GM19463 (cell line): Measurements from ENCODE around the gene SDE2.
"Not testable (repeated sequence)": the region's sequence is repeated elsewhere in the genome, so short reads cannot be mapped to it uniquely, and the experiment has no call there.

Experiments used
- ATAC-seq: cut with Tn5 transposase; IDR thresholded peaks from one replicate; pipeline ENCODE4 v1.9.1; 2021; ENCODE audit warnings: mild to moderate bottlenecking, moderate library complexity; ENCODE audit not compliant: unreplicated experiment

SDE2 gene

GRCh38 chr1:226007126-226007892, 8.2 kb upstream of the SDE2 start:
- not testable (repeated sequence) for ATAC-seq

DNA sequence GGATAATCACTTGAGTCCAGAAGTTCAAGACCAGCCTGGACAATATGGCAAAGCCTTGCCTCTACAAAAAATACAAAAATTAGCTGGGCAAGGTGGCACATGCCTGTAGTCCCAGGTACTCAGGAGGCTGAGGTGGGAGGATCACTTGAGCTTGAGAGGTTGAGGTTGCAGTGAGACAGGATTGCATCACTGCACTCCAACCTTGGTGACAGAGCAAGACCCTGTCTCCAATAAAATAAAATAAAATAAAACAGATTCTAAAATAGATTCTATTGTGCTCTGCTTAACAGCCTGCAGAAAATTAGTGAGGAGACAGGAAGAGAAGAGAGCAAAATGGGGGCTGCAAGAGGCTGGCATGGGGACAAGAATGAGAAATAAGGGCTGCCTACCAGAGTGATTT, 7.5 kb upstream of the SDE2 start:
- no peak for ATAC-seq

DNA sequence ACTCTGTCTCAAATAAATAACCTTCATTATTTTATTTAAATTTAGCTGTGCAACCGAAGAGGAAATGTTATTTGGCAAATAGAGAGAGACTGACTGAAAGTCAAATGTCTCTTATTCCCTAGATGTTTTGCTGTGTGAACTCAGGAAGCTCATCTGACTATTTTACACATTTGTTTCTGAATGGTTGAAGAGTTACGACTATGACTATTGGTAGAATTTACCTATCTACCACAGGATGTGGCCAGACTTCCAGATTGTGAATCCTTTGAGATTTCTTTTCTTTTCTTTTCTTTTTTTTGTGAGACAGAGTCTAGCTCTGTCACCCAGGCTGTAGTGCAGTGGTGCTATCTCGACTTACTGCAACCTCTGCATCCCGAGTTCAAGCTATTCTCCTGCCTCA, 5.3 kb upstream of the SDE2 start:
- ATAC-seq = no peak

GRCh38 chr1:226003502-226004170, 4.5 kb upstream of the SDE2 start:
- no peak for ATAC-seq

DNA sequence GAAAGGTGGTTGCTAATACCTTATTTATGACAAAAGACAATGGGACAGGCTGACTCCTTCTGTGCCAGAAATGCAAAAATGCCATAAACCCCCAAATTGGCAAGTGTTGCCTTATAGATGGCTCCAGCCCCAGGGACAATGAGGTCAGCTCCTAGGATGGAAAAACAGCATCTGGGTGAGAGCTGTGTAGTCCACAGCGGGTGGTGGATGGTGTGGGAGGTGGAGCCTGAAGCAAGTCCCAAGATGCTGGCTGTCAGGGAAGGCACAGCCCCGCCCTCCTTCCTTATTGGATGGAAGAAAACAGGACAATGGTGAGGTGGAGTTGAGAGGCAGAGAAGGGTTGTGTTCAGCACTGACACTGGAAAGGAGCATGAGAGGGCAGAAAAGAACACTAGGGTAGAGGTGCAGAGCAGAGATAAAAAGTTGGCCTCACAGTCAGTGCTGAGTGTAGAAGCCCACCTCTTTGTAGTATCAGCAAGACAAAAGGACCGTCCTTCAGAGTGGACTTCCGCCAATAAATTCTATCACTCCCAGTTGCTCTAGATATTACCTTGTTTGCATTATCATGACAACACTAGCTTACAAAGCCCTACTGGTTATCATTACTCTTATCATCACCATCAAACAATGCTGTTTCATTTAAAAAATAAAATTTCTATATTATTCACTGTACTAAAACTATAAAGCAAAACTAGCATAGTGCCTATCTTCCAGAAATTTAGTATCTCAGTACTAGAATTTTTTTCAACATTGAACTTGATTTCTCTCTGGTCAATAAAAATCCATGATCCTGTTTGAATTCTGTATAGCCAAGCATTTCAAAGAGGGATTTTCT, 3.7 kb upstream of the SDE2 start:
- ATAC-seq = no peak

DNA sequence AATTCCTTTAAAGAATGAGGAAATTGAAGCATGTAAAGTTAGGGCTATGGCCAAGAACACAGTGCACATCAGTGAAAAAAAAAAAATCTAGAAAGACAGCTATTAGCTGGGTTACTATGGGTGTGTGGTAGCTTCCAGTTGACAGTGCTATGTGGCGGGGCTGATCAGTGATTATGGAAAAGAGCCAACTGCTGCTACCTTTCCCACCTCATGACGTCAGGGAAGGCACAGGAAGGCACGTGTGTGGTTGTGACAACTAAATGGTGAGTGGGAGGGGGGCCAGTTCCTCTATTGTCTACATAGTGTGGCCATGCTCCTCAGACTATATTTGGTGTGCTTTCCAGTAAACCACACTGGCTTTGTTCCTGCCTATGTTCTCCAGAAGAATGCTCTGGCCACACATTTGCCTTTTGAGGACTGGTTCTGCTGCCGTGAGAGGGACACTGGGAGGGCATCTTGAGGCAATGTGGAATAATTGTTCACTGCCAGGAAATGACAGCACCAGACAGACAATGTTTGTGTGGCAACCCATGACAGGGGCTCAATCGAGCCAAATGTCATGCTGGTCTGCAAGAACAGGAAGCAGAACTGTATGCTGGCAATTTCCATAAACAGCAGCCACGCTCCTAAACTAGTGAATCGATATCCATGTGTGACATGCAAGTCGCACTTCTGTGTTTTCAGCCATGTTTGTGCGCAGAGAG, 3.0 kb upstream of the SDE2 start:
- ATAC-seq = peak; percentile 21

- no peak for ATAC-seq
Measured at GRCh38 chr1:226001088-226001487, 1.9 kb upstream of the SDE2 start.

DNA sequence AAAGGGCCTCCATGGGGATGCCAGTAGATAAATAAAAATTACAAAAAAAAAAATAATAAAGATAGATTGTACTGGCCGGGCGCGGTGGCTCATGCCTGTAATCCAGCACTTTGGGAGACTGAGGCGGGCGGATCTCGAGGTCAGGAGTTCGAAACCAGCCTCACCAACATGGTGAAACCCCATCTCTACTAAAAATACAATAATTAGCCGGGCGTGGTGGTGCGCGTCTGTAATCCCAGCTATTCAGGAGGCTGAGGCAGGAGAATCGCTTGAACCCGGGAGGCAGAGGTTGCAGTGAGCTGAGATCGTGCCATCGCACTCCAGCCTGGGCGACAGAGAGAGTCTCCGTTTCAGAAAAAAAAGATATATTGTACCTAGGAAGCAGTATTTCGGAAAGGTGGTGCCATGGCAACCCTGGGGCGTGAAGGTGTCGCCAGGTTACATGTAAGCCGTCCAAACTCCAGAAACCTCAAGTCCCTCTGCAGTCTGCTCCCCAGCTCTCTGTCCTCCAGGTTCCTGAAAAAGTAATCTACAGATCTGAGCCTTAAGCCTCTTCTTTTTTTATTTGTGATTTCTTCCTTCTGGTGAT, 1.4 kb upstream of the SDE2 start:
- ATAC-seq = not testable (repeated sequence)

DNA sequence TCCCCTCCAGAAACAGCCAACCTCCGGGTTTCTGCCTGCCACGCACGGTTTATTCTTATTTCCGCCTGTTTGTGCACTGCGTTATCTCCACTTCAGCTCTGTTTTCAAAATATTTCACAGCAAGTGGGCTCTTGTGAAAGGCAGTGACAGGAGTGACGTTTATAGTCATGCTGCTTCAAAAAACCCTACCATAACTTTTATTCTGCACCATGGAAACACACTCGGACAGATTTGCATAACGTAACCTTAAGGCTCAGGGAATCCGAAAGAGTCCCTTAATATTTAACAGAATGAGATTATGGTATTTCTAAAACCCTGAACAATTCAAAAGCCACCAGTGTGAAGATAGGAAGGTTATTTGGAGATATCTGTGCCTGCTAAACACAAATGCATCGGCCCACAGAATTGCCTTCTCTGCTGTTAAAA, 782 bp upstream of the SDE2 start:
- ATAC-seq = peak; percentile 32

GRCh38 chr1:225998560-225999226, 450 bp downstream of the SDE2 start:
- ATAC-seq = peak; percentile 2

- ATAC-seq = no peak
Measured at GRCh38 chr1:225996946-225997545, 2.1 kb downstream of the SDE2 start.

DNA sequence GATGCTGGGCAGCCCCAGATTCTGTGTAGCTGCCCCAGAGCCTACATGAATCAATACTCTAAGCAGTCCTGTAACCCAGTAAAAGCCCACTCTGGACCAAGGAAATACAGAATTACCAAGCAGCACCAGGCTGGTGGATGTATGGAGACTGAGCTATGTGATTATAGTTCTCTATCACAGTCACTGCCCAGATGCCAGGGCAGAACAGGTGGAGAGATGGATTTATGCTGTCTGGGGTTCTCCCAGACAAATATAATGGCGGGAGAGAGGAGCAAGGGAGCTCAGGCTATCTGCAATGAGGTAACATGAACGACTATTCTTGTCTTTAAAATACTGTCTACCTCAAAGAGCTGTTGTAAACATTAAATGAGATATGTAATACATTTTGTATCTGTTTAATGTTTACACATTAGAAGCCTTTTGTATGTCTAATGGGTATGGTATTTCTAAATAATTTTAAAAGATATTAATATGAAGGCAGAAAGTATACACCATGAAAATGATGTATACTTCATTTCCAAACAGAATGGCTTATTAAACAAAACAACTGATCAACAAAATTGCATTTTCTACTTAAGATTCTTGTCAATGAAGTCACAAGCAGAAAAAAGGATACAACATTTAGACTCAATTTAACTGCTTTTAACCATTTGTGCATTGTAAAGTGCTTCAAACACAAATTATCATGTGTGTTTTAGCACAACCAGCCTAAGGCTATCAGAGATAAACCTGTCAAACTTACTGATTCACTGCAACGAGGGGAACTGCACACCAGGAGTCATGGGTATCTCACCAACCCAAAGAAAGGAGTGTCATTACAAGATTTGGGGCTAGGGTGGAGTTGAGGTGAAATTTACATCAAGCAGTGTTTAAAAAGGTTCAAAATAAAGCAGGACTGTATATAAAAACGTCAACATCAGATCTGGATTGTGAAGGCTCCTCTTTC, 3.0 kb downstream of the SDE2 start:
- no peak for ATAC-seq

GRCh38 chr1:225990705-225991464, 8.3 kb downstream of the SDE2 start:
- ATAC-seq = no peak

DNA sequence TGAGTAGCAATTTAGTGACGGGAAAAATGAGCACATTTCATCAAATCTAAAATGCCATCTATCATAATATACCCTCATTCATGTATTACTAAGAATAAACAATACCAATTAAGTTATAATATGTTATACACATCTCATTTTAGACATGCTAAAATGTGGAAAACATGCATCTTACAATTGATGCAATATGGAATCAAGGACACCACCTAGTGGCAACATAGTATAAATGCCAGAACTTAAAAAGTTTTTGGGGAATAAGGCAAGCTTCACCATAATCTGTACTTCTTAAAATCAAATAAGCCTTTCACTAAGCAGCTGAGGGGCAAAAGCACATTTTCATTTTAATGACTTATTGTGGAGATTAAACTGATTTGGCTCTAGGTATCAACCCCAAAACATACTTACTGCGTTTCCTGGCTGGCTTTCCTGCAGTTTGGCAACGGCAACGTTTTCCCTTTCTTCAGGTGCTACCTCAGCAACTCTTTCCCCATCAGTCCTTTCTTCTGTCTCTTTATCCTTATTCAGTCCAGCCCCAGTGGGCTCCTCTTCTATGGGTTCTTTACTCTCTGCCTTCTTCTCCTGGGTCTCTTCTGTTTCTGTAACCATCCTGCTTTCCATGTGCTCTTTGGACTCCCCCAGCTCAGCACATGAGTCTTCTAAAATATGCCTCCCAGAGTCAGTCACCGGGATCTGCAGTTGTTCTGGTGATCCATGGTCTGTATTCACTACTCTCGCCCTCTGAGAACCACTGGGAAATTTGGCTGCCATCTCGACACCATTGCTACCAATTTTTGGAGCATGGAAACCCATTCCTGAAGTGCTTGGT, 11.4 kb downstream of the SDE2 start:
- no peak for ATAC-seq

DNA sequence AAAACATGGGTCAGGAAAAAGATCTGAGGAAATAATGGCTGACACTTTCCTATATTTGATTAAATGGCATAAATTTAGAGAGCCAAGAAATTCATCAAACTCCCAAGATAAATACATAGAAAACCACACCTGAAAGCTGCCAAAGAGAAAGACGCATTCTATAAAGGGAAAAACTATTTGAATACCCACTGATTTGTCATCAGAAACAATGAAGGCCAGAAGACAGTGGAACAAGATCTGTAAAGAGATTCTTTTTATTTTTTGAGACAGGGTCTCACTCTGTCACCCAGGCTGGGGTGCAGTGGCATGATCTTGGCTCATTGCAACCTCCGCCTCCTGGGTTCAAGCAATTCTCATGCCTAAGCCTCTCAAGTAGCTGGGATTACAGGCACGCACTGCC, 17.4 kb downstream of the SDE2 start:
- no peak for ATAC-seq

DNA sequence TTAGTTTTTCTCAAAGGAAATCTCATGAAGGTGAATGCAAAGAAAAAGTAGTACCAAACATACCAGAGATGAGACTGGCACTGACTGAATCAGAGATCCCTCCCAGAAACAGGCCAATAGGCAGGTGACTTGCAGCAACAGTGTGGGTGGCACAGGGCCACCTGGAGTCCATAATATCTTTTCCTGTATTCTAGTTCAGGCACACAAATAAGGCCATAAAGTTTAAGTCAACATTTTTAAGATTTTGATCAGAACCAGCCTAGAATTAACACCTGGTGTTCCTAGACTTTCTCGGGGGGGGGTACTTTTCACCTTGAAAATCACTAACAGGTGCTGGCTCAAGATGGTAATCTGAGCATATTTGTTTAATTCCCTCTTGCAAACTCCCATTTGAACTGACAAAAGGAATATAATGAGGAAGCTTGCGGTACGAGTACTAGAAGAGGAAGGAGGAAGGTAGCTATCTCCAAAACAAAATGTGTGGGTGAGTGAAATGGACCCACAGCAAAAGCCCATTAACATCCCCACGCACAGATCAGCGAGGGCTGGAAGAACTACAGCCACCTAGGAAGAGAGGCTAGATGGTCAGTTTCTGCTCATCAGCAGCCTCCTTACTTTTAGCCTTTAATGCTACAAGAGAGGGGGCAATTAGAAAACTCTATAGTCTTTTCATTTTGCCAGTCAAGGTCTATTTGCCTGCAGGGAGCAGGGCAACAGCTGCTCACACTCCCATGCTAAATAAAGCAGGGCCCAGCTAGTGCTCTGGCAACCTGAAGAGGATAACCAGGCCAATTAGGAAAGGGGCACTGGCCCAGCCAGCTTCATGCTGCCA, 18.9 kb downstream of the SDE2 start:
- no peak for ATAC-seq
